ENCODE results near the gene WDR33. TPM values are rescaled to one million over a fixed set of nuclear protein-coding genes. Genes with fewer than 3 reads are reported as not detected.
"Not testable (repeated sequence)": the region's sequence is repeated elsewhere in the genome, so short reads cannot be mapped to it uniquely, and the experiment has no call there.

WDR33 gene
- total RNA-seq (2014; rRNA removed; shearing (Covaris generic)), result 13.6 and 26.4 TPM in 2 replicates

- DNase-seq (ENCODE audit: low read depth), result peak; percentile 85
Measured at GRCh38 chr2:127810619-127811396, at the start of gene WDR33. Gene WDR33, minus strand, starts transcription at chr2:127811171. Its CDS starts 40,190 bp downstream, at chr2:127770981.

GRCh38 chr2:127860130-127860529 is 49.2 kb upstream of the WDR33 start:
- no peak for DNase-seq (ENCODE audit: low read depth)

GRCh38 chr2:127859712-127860085 is 48.7 kb upstream of the WDR33 start:
- no peak for DNase-seq (ENCODE audit: low read depth)

- DNase-seq (ENCODE audit: low read depth), result peak; percentile 28
Measured at GRCh38 chr2:127857265-127857808, 46.4 kb upstream of the WDR33 start.

DNA sequence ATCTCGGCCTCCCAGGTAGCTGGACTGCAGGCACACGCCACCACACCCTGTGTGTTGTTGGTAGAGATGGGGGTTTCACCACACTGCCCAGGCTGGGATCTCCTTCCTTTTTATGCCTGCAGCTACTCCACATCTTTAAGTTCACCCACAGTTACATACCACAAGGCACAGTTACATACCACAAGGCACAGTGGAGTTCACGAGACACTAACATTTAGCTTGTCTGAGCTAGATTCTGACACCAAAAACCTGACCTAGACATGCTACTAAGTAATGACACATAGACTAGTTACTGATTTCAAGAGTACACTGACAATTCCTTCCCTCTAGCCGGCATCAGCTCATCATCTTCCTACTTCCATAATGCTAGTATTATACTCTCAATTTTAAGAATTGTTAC is 42.7 kb upstream of the WDR33 start:
- DNase-seq (ENCODE audit: low read depth), result no peak

- no peak for DNase-seq (ENCODE audit: low read depth)
Measured at GRCh38 chr2:127852388-127852787, 41.4 kb upstream of the WDR33 start.

GRCh38 chr2:127847931-127848330 is 37.0 kb upstream of the WDR33 start:
- no peak for DNase-seq (ENCODE audit: low read depth)

- DNase-seq (ENCODE audit: low read depth), result no peak
Measured at GRCh38 chr2:127844973-127845372, 34.0 kb upstream of the WDR33 start.

- no peak for DNase-seq (ENCODE audit: low read depth)
Measured at GRCh38 chr2:127843677-127844076, 32.7 kb upstream of the WDR33 start.

GRCh38 chr2:127841466-127842178 is 30.7 kb upstream of the WDR33 start:
- no peak for DNase-seq (ENCODE audit: low read depth)

DNA sequence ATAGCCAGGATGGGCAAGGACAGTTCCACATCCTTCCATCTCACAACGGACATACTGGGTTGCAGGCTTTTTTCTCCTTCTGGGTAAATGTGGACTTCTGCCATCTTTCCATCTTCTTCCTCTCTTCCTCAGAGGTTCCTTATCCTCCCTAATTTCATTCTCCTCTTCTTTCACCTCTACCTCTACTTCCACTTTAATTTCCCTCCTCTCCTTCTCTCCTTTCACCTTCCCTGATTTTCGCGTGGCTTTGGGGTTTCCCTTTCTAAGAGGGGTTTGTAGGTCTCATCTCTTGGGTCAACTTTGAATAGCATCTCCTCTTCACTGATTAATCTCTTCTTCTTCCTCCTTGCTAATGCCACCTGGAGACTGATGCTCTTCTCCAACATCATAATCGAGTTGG is 29.9 kb upstream of the WDR33 start:
- no peak for DNase-seq (ENCODE audit: low read depth)

DNA sequence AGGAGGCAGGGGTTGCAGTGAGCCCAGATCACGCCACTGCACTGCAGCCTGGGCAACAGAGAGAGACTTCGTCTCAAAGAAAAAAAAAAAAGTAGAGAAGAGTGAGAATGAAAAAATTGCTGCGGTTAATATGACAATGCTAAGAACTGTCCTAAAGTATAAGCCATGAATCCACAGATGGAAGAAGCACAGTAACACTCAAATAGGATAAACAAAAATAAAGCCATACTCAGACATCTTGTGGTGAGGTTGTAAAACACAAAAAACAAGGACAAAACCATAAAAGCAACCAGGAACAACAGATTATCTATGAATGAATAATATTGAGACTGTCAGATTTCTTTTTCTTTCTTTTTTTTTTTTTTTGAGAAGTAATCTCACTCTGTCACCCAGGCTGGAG is 24.0 kb upstream of the WDR33 start:
- no peak for DNase-seq (ENCODE audit: low read depth)

DNA sequence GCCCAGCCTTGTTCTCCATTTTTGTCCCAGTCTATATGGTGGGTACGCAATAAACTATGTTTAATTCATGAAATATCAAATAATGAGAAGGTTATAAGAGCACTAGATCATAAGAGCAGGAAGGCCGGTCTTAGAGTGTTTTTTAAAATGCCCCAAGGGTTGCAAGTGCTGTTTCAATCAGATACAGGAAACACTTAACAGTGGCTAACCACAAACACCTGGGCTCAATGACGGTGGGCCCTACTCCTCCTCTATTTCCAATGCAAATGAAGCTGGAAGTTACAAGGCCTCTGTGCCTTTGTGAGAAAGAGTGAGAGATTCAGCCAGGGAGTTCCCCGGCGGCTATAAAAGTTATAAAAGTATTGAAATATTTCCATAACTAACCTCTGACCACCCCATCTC is 18.9 kb upstream of the WDR33 start:
- DNase-seq (ENCODE audit: low read depth), result peak; percentile 63

GRCh38 chr2:127826708-127827107 is 15.7 kb upstream of the WDR33 start:
- DNase-seq (ENCODE audit: low read depth), result not testable (repeated sequence)

DNA sequence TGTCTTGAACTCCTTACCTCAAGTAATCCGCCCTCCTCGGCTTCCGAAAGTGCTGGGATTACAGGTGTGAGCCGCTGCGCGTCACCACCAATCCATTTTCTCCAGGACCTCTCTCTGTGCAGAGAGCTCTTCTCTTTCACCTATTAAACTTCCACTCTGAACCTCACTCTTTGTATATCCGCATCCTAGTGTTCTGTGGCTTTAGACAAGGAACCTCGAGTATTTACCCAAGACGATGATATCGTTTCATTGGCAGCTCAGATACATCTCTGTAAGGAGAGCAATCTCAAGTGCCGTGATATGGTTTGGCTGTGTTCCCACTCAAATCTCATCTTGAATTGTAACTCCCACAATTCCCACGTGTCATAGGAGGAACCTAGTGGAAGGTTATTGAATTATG is 15.1 kb upstream of the WDR33 start:
- peak; percentile 18 for DNase-seq (ENCODE audit: low read depth)

DNA sequence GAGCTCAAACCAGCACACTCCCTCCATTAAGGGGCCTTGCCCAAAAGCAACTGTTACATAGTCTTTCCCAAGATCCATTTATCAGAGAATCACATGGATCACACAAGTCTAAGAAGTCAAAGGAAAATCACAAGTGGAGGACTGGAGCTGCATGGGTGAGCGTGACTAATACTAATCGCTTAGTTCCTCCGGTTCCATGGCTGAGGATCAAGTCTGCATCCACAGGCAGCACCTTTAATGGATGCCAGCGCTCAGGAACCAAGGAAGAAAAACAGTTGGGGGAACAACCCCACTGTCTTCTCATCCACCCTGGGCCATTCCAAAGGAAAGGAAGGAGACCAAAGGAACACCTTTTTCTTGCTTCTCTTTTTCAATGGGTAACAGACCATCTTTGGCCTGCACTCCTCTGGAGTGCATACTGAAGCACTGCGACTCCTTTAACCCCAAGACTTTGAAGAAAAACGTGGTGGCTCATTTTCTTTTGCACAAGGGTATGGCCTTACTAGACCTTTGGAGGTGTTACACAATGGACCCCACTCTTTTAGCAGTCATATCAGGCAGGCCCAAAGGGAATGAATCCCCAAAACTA is 9.2 kb upstream of the WDR33 start:
- no peak for DNase-seq (ENCODE audit: low read depth)

DNA sequence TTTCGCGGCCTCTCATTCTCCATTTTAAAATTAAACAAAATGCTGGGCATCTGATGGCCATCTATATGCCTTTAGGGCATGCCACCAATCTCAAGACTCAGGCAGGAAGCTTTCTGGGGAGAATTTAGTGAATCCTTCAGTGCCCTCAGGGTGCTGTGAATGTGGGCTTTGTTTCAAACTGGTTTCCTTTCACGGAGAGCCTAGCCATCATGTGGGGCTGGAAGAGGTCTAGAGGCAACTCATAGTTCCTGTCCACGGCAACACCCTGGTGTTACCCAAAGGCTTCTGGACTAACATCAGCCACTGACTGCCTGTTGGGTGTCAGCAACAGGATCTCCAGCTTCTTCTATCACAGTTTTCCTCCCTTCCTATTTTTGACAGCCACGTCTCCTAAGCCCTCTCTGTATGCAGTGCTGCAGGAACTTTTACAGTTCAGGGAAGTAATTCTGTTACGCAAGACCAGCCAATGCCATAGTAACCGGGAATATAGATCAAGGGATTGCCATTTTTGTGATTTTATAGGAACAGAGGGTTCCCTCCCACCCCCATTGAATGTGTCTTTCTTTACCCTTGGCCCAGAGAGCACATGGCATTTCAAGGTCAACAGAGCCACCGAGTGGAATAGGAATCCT is 7.9 kb upstream of the WDR33 start:
- DNase-seq (ENCODE audit: low read depth), result no peak

DNA sequence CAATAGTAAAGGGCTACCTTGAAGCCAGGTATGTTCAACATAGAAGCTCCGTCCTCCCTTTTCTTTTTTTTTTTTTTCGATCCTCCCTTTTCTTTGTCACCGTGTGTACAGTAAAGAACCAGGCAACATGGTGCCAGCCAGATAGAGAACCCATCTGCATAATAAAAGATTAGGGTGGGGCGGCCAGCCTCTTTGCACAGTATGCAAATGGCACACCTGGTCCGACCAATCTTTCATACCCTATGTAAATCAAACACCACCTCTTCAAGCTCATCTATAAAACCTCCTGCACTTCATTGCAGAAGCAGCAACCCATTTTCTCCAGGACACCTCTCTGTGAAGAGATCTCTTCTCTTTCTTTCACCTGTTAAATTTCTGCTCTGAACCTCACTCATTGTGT is 7.3 kb upstream of the WDR33 start:
- no peak for DNase-seq (ENCODE audit: low read depth)

GRCh38 chr2:127814677-127815076 is 3.7 kb upstream of the WDR33 start:
- DNase-seq (ENCODE audit: low read depth), result no peak

DNA sequence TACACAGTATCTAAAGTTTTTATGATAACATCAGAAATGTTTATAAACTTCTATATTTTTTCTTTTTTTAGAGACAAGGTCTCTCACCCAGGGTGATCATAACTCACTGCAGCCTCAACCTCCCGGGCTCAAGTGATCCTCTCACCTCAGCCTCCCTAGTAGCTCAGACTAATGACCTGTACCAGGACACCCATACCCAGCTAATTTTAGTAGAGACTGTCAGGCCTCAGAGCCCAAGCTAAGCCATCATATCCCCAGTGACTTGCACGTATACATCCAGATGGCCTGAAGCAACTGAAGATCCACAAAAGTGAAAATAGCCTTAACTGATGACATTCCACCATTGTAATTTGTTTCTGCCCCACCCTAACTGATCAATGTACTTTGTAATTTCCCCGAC is 1.5 kb upstream of the WDR33 start:
- DNase-seq (ENCODE audit: low read depth), result not testable (repeated sequence)

DNA sequence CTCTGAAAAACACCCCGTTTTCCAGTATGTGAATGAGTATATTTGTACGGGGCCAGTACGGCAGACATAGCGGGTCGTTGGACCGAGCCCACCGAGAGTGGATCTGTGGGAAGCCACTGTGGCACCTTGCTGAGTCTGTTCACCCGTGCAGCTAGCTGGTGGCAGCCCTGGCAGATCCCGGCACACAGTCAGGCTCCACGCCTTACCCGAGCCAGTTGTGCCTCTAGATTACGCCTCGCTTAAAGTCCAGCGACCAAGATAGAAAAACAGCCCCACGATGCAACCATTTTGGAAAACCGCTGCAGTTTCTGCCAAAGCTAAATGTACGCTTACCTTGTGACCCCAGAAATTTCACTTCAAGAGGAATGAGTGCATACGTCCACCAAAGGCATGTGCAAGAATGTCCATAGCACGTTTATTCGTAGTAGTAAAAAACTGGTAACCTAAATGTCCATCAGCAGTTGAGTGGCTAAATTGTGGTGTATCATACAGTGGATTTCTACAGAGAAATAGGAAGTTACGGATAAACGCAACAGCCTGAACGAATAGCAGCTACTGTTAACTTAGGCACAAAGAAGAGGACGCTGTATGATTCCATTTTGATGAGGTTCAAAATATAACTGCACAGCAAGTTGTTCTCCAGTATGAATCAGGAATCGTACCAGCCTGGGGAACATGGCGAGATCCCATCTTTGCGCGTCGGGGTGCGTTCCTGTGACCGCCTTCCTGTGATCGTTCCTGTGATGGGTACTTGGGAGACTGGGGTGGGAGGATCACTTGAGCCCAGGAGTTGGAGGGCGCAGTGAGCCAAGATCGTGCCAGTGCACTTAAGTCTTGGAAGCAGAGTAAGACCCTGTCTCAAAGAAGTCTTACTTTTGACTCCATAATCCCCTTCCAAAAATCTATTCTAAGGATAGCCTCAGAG is 688 bp upstream of the WDR33 start:
- DNase-seq (ENCODE audit: low read depth), result no peak

Data from M059J (cell line).